Measurements from ENCODE around the gene ZNHIT3. TPM values are rescaled to one million over a fixed set of nuclear protein-coding genes. Genes with fewer than 3 reads are reported as not detected.

The ZNHIT3 gene
- total and polyA plus RNA-seq, 2 donors from 2014 or later: 25.4 to 60.9 TPM

DNA sequence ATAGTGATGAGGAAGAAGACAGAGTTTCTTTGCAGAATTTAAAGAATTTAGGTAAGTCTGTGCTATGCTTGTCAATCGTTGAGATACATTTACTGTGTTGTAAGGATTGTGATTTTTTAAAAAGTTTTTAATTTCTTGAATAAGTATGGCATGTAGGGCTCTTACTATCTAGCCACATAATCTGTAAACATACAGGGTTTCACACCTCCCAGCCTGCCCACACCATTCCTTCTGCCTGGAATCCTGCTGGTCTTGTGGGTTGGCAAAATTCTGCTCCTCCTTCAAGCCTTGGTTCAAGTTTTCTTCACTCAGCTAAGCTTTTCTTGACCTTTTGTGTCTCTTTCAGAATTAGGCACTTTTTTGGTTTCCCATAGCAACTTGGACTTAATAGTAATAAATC lies 7.5 kb downstream of the ZNHIT3 start:
- TF ChIP-seq, protein P1, sequence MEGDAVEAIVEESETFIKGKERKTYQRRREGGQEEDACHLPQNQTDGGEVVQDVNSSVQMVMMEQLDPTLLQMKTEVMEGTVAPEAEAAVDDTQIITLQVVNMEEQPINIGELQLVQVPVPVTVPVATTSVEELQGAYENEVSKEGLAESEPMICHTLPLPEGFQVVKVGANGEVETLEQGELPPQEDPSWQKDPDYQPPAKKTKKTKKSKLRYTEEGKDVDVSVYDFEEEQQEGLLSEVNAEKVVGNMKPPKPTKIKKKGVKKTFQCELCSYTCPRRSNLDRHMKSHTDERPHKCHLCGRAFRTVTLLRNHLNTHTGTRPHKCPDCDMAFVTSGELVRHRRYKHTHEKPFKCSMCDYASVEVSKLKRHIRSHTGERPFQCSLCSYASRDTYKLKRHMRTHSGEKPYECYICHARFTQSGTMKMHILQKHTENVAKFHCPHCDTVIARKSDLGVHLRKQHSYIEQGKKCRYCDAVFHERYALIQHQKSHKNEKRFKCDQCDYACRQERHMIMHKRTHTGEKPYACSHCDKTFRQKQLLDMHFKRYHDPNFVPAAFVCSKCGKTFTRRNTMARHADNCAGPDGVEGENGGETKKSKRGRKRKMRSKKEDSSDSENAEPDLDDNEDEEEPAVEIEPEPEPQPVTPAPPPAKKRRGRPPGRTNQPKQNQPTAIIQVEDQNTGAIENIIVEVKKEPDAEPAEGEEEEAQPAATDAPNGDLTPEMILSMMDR (IDR thresholded peaks at IDR 0.05; ENCODE audit: borderline replicate concordance, extremely low read depth, insufficient read depth): no peak
- intact Hi-C loops (cut with DNase I): no loop called here

DNA sequence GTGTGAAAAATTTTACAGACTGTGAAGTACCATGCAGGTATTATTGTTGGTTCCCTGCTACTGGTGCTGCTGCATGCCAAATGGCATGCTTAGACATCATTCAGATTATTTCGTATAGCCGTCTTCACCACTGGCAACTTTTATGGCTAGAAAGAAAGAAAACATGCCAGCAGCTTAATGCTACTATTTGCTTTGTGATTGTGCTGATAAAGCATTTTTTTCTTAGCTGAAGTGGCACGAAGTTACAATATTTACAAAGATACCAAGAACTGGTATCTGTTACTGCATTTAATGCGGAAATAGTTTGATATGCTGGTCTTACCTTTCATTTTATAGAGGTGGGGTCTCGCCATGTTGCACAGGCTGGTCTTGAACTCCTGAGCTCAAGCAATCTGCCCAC lies 8.2 kb downstream of the ZNHIT3 start:
- no peaks in the 10 kb centered on the region for H3K4me1 ChIP-seq (ENCODE audit: control insufficient read depth in 2 of 3, insufficient read depth in 2 of 3, low read depth in 1 of 3, low read length in 3 of 3)
- no peak overlapping the region for H3K4me3 ChIP-seq (ENCODE audit: low read length in 3 of 3)
- FAIRE-seq: no peak
- no peak overlapping the region for H3K27ac ChIP-seq (ENCODE audit: low read depth in 2 of 2, low read length in 2 of 2)
- H3K27me3 ChIP-seq (ENCODE audit: control insufficient read depth, insufficient read depth, low read length): no peaks in the 10 kb centered on the region
- peaks cover 12 to 66% (median 40%) of the 10 kb centered on the region in 3 donors for H3K36me3 ChIP-seq (ENCODE audit: control insufficient read depth in 2 of 3, insufficient read depth in 3 of 3, low read length in 3 of 3)
- no peaks in the 10 kb centered on the region for H3K9me3 ChIP-seq (ENCODE audit: control insufficient read depth in 2 of 3, insufficient read depth in 1 of 3, low read length in 3 of 3)
- intact Hi-C loops (cut with DNase I): no loop called here
- no peak for DNase-seq
- TF ChIP-seq, protein P1 (IDR thresholded peaks at IDR 0.05; ENCODE audit: borderline replicate concordance, extremely low read depth, insufficient read depth): no peak
- no peak overlapping the region for H3K9ac ChIP-seq (ENCODE audit: low read length in 3 of 3)

More for the DNA sequence above, 7.5 kb downstream of the ZNHIT3 start:
- no peaks in the 10 kb centered on the region for H3K27me3 ChIP-seq (ENCODE audit: control insufficient read depth, insufficient read depth, low read length)
- FAIRE-seq (no peak), DNase-seq (no peak)
- no peaks in the 10 kb centered on the region for H3K9me3 ChIP-seq (ENCODE audit: control insufficient read depth in 2 of 3, insufficient read depth in 1 of 3, low read length in 3 of 3)
- no peak overlapping the region for H3K9ac ChIP-seq (ENCODE audit: low read length in 3 of 3)
- H3K27ac ChIP-seq (ENCODE audit: low read depth in 2 of 2, low read length in 2 of 2): no peak overlapping the region
- peaks cover 12 to 63% (median 40%) of the 10 kb centered on the region in 3 donors for H3K36me3 ChIP-seq (ENCODE audit: control insufficient read depth in 2 of 3, insufficient read depth in 3 of 3, low read length in 3 of 3)
- no peak overlapping the region for H3K4me3 ChIP-seq (ENCODE audit: low read length in 3 of 3)
- H3K4me1 ChIP-seq (ENCODE audit: control insufficient read depth in 2 of 3, insufficient read depth in 2 of 3, low read depth in 1 of 3, low read length in 3 of 3): no peaks in the 10 kb centered on the region

DNA sequence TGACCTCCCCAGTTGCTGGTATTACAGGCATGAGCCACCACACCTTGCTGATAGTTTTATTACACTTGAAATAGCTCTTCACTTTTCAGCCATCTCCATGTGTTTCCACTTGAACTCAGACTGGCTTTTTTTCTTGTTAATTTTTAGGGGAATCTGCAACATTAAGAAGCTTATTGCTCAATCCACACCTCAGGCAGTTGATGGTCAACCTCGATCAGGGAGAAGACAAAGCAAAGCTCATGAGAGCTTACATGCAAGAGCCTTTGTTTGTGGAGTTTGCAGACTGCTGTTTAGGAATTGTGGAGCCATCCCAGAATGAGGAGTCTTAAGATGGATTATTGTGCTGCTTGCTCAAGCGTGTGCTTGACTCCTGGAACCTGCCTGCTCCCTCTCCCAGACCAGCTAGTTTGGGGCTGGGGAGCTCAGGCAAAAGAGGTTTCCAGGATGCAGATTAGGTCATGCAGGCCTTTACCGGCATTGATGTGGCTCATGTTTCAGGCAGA lies 8.6 kb downstream of the ZNHIT3 start:
- Histone ChIP-seq H3K4me3 (ENCODE audit: low read length in 3 of 3) (no peak overlapping the region), H3K4me1 (ENCODE audit: control insufficient read depth in 2 of 3, insufficient read depth in 2 of 3, low read depth in 1 of 3, low read length in 3 of 3) (no peaks in the 10 kb centered on the region), H3K36me3 (ENCODE audit: control insufficient read depth in 2 of 3, insufficient read depth in 3 of 3, low read length in 3 of 3) (peaks cover 12 to 66% (median 40%) of the 10 kb centered on the region in 3 donors), H3K27me3 (ENCODE audit: control insufficient read depth, insufficient read depth, low read length) (no peaks in the 10 kb centered on the region), H3K27ac (ENCODE audit: low read depth in 2 of 2, low read length in 2 of 2) (no peak overlapping the region), H3K9ac (ENCODE audit: low read length in 3 of 3) (no peak overlapping the region), H3K9me3 (ENCODE audit: control insufficient read depth in 2 of 3, insufficient read depth in 1 of 3, low read length in 3 of 3) (no peaks in the 10 kb centered on the region)
- no peak for DNase-seq
- no peak for FAIRE-seq
- TF ChIP-seq, protein P1 (IDR thresholded peaks at IDR 0.05; ENCODE audit: borderline replicate concordance, extremely low read depth, insufficient read depth): no peak
- intact Hi-C loops (cut with DNase I): no loop called here

All from kidney (tissue), 14 donors.